Embryonic facial prominence (tissue), 1 donor: Measurements from ENCODE around the gene JSRP1.

Experiments
- DNase-seq: peaks from one replicate; pipeline ENCODE4 v3.0.0-alpha.2; 2016; ENCODE audit errors: extremely low spot score

JSRP1 gene

GRCh38 chr19:2216361-2217225 lies 39.6 kb downstream of the JSRP1 start:
- DNase-seq: no peak

DNA sequence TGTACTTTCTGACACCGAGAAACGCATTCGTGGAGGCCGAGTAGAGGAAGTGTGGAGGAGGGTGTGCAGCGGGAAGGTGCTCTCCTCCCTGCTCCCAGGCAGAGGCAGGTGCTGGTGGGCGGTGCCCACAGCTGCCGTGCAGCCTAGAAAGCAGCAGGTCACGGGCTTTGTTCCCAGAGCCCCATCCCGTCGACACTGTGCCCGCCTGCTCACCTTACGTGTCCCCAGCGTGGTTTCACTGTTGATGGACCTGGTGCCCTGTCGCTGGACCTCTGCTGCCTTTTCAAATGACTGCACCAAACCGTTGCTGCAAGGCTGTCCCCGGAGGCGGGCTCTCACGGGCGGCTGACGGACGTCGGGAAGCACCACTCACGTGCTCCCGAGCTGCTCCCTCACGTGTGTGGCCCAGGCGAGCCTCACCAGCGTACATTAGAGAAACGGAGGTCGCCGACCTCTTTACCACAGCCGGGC lies 40.9 kb downstream of the JSRP1 start:
- DNase-seq: no peak

DNA sequence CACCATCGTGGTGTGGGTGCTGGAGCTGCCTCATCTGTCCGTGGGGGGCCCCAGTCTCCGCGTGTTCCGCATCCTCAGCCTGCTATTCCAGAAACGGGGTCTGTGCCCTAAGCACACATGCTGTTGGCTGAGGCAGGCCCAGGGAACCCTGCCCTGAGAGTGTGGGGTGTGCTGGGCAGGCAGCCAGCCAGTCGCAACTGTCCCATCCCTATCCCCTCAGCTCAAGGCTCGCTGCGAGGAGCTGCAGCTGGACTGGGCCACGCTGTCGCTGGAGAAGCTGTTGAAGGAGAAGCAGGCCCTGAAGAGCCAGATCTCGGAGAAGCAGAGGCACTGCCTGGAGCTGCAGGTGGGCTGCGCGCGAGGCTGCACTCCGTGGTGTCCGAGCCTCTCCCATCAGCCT lies 42.0 kb downstream of the JSRP1 start:
- DNase-seq: no peak

DNA sequence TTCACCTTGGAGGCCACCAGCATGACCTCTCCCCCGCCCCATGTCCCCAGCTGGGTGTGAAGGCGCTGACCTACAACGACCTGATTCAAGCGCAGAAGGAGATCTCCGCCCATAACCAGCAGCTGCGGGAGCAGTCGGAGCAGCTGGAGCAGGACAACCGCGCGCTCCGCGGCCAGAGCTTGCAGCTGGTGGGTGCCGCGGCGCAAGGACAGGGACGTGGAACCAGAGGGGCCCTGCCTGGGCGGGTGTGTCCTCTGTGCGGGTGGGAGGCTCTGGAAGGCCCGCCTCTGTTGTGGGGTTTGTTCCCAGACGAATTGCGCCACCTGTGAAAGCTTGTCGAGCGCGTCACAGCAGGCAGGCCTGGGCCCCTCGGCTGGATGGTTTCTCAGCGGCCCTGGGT lies 42.4 kb downstream of the JSRP1 start:
- DNase-seq: no peak

GRCh38 chr19:2212861-2213711 lies 43.1 kb downstream of the JSRP1 start:
- no peak for DNase-seq

- DNase-seq: no peak
Measured at GRCh38 chr19:2210987-2211740, 45.1 kb downstream of the JSRP1 start.

GRCh38 chr19:2210206-2210605 lies 46.0 kb downstream of the JSRP1 start:
- DNase-seq: no peak

DNA sequence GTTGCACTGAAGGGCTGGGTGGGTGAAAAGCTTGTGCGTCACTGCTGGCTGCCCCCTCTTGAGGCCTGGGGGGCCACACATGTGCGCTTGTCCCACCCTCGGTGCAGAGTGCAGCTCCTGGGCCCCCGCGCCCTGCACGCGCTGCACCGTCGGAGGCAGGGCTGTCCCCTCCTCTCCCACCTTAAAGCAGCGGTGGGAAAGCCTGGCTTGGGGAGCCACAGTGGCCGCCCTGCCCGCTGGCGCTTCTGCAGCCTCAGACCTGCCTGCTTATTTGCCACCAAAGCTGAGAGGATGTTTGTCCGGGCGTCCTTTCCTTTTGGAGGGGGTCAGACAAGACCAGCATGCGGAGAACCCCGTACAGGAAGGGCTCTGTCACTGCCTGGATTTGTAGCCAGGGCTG lies 46.8 kb downstream of the JSRP1 start:
- no peak for DNase-seq

DNA sequence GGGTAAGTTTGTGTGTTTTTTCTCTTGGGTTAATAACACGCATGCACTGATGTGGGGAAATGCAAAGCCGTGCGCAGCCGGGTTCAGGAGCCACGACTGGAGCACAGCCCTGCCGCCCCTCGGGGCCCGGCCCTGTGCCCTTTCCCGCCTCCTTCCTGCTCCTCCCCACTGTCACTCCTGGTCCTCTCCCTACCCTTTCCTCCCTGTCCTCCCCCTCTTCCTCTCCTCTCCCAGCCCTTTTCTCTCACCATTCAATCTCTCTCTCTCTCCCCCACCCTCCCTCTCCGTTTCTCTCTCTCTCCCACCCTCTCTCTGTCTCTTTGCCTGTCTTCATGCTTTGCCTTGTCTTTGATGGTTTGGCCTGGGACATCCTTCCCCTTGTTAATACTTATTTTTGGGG lies 47.2 kb downstream of the JSRP1 start:
- DNase-seq: no peak

GRCh38 chr19:2207991-2208860 lies 48.0 kb downstream of the JSRP1 start:
- DNase-seq: no peak

GRCh38 chr19:2207008-2207407 lies 49.2 kb downstream of the JSRP1 start:
- no peak for DNase-seq

- no peak for DNase-seq
Measured at GRCh38 chr19:2202366-2202765, 53.9 kb downstream of the JSRP1 start.
